OCI-LY1 (cell line): ENCODE measurements around the gene MCM8.

Experiments
- H2AFZ ChIP-seq: fragments of 200-600 bp; sonication (generic), shearing (Covaris generic); 2 replicates; pipeline ENCODE4 v1.6.0; 2014; ENCODE audit warnings: antibody characterized with exemption, mild to moderate bottlenecking, low read length
- H3F3A ChIP-seq: fragments of 200-600 bp; sonication (generic), shearing (Covaris generic); 2 replicates; pipeline ENCODE4 v1.6.0; 2014; ENCODE audit warnings: mild to moderate bottlenecking, antibody characterized with exemption, low read length, moderate library complexity; ENCODE audit not compliant: insufficient read depth
- H3K27ac ChIP-seq: fragments of 200-600 bp; sonication (generic); 2 replicates; pipeline ENCODE4 v1.5.1; 2014; ENCODE audit warnings: low read length, mixed run types, mild to moderate bottlenecking, low read depth; ENCODE audit not compliant: poor library complexity, severe bottlenecking
- H3K27me3 ChIP-seq: fragments of 200-600 bp; sonication (generic); 2 replicates; pipeline ENCODE4 v1.6.0; 2014; ENCODE audit warnings: antibody characterized with exemption, mild to moderate bottlenecking, low read length, moderate library complexity; ENCODE audit not compliant: insufficient read depth
- H3K36me3 ChIP-seq: fragments of 200-600 bp; sonication (generic); 2 replicates; pipeline ENCODE4 v1.6.1; 2014; ENCODE audit warnings: mild to moderate bottlenecking, antibody characterized with exemption, low read length, moderate library complexity, mixed read lengths; ENCODE audit not compliant: insufficient read depth
- H3K4me1 ChIP-seq: fragments of 200-600 bp; sonication (generic); 2 replicates; pipeline ENCODE4 v1.5.1; 2014; ENCODE audit warnings: mild to moderate bottlenecking, low read length, moderate library complexity; ENCODE audit not compliant: insufficient read depth, severe bottlenecking
- H3K4me2 ChIP-seq: fragments of 200-600 bp; sonication (generic), shearing (Covaris generic); 2 replicates; pipeline ENCODE4 v1.6.1; 2014; ENCODE audit warnings: low read length
- H3K4me3 ChIP-seq: fragments of 200-600 bp; sonication (generic); 2 replicates; pipeline ENCODE4 v1.5.1; 2014; ENCODE audit warnings: low read length, low read depth, mild to moderate bottlenecking, mixed read lengths; ENCODE audit not compliant: poor library complexity, severe bottlenecking
- H3K79me2 ChIP-seq: fragments of 200-600 bp; shearing (Covaris generic); 2 replicates; pipeline ENCODE4 v1.6.1; 2016; ENCODE audit warnings: mixed run types, low read length, mixed read lengths; ENCODE audit not compliant: insufficient read depth
- H3K9ac ChIP-seq: fragments of 200-600 bp; sonication (generic), shearing (Covaris generic); 2 replicates; pipeline ENCODE4 v1.6.1; 2014; ENCODE audit warnings: mild to moderate bottlenecking, low read length, mixed read lengths
- H3K9me2 ChIP-seq: fragments of 200-600 bp; sonication (generic), shearing (Covaris generic); 2 replicates; pipeline ENCODE4 v1.6.1; 2014; ENCODE audit warnings: low read depth, mild to moderate bottlenecking, low read length, mixed read lengths
- H3K9me3 ChIP-seq: fragments of 200-600 bp; shearing (Covaris generic); 2 replicates; pipeline ENCODE4 v1.6.1; 2014; ENCODE audit warnings: low read length, mixed read lengths
- H4K20me1 ChIP-seq: fragments of 200-600 bp; sonication (generic), shearing (Covaris generic); 2 replicates; pipeline ENCODE4 v1.6.0; 2016; ENCODE audit warnings: mild to moderate bottlenecking, low read length; ENCODE audit not compliant: insufficient read depth
- CTCF ChIP-seq: fragments of 200-600 bp; sonication (generic), shearing (Covaris generic); IDR thresholded peaks from 2 replicates; pipeline ENCODE4 v1.5.1; 2017; ENCODE audit warnings: mild to moderate bottlenecking, antibody characterized with exemption, low read length, moderate library complexity, mixed read lengths
- EZH2 ChIP-seq: fragments of 200-600 bp; sonication (generic), shearing (Covaris generic); IDR thresholded peaks from 2 replicates; pipeline ENCODE4 v1.8.0; 2017; ENCODE audit warnings: borderline replicate concordance, mixed run types, mild to moderate bottlenecking, antibody characterized with exemption, low read length, moderate library complexity, mixed read lengths

MCM8 gene

GRCh38 chr20:5969348-5969935, 19.0 kb downstream of the MCM8 start:
- no peaks in the 10 kb centered on the region for H3K4me1 ChIP-seq
- H3F3A ChIP-seq = no peaks in the 10 kb centered on the region
- no peaks in the 10 kb centered on the region for H4K20me1 ChIP-seq
- no peaks in the 10 kb centered on the region for H3K79me2 ChIP-seq
- no peak overlapping the region for H3K27ac ChIP-seq
- peaks cover 90% of the 10 kb centered on the region for H3K36me3 ChIP-seq
- H3K9ac ChIP-seq = no peak overlapping the region
- no peak overlapping the region for H2AFZ ChIP-seq
- no peaks in the 10 kb centered on the region for H3K27me3 ChIP-seq
- TF ChIP-seq EZH2 = no peak
- no peak for TF ChIP-seq CTCF
- H3K4me2 ChIP-seq = no peak overlapping the region
- H3K9me3 ChIP-seq = no peaks in the 10 kb centered on the region
- no peaks in the 10 kb centered on the region for H3K9me2 ChIP-seq
- no peak overlapping the region for H3K4me3 ChIP-seq

GRCh38 chr20:5969940-5970339, 19.5 kb downstream of the MCM8 start:
- Histone ChIP-seq H3K9me3 (no peaks in the 10 kb centered on the region), H3F3A (no peaks in the 10 kb centered on the region), H3K27ac (no peak overlapping the region), H3K4me1 (no peaks in the 10 kb centered on the region), H3K79me2 (no peaks in the 10 kb centered on the region), H2AFZ (no peak overlapping the region), H3K9ac (no peak overlapping the region), H3K4me2 (no peak overlapping the region), H4K20me1 (no peaks in the 10 kb centered on the region), H3K27me3 (no peaks in the 10 kb centered on the region), H3K36me3 (peaks cover 92% of the 10 kb centered on the region), H3K9me2 (no peaks in the 10 kb centered on the region), H3K4me3 (no peak overlapping the region)
- TF ChIP-seq EZH2 (no peak), CTCF (no peak)

DNA sequence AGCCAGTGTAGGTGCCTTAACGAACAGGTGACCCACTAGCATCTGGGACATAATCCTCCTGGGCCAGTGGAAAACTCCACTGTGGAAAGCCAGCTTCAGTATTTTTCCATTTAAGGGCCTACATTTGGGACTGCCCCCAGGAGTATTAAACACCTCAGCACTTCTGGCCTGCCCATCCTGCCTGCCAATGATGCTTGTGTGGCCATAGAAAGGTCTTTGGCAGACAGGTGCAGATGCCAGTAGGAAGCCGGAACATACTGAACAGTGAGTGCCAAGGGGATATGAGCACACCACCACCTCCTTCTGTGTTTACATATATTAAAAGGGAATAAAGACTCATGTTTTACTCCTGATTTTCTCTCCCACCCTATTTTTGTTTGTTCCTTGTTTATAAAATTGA, 19.9 kb downstream of the MCM8 start:
- H3K4me3 ChIP-seq = no peak overlapping the region
- no peaks in the 10 kb centered on the region for H3F3A ChIP-seq
- no peak overlapping the region for H3K4me2 ChIP-seq
- H4K20me1 ChIP-seq = no peaks in the 10 kb centered on the region
- H3K79me2 ChIP-seq = no peaks in the 10 kb centered on the region
- H2AFZ ChIP-seq = no peak overlapping the region
- TF ChIP-seq CTCF (no peak), EZH2 (no peak)
- H3K4me1 ChIP-seq = no peaks in the 10 kb centered on the region
- no peaks in the 10 kb centered on the region for H3K9me2 ChIP-seq
- H3K9ac ChIP-seq = no peak overlapping the region
- no peaks in the 10 kb centered on the region for H3K27me3 ChIP-seq
- H3K27ac ChIP-seq = no peak overlapping the region
- H3K9me3 ChIP-seq = no peaks in the 10 kb centered on the region
- H3K36me3 ChIP-seq = peaks cover 89% of the 10 kb centered on the region
